SHP77 treated with DMSO at 0.1 percent for 48 hours (cell line): ENCODE data around the gene HCFC1R1.
A peak's percentile ranks its signal among the peaks of the same experiment; 100 is the strongest.

Experiments
- DNase-seq: peaks from one replicate; lab custom pipeline; 2025; lab: John Stamatoyannopoulos, UW

HCFC1R1 gene

GRCh38 chr16:3019594-3020246 lies 4.0 kb downstream of the HCFC1R1 start:
- DNase-seq = no peak

DNA sequence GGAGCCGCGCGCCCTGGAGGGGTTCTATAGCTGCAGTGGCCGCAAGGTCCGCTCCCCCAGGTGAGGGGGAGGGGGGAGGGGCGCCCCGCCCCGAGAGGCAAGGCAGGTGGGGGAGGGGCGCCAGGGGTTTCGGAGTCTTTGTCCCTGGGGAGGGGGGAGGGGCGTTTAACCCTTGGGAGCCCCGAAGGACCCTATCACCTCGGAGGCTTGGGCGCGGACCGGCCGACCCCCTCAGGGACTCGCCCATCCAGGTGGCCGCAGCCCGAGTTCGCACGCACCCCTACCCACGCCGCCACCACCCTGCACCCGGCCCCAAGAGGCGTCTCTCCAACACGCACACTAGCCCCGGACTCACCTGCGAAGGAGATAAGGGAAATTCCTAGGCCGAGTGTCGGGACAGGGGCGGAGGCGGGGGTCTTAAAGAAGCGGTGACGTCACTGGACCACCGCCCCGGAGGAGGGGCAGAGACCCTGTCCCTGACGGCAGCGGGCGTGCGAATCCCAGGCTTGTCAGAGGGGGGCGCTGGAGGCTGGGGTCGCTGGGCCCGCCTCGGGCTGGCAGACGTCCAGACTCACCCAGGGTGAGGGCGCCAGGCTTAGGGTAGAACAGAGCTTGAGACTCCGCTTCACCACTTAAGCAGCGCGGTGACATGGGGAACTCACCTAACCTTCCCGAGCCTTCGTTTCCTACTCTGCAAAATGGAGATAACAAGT lies 5.8 kb downstream of the HCFC1R1 start, which contains the start of gene CLDN6:
Gene CLDN6 (minus strand): TSS at position 390 of the 713 bp plus-strand sequence. CDS start 2,162 bp downstream, outside the sequence.
- DNase-seq = peak; percentile 13

DNA sequence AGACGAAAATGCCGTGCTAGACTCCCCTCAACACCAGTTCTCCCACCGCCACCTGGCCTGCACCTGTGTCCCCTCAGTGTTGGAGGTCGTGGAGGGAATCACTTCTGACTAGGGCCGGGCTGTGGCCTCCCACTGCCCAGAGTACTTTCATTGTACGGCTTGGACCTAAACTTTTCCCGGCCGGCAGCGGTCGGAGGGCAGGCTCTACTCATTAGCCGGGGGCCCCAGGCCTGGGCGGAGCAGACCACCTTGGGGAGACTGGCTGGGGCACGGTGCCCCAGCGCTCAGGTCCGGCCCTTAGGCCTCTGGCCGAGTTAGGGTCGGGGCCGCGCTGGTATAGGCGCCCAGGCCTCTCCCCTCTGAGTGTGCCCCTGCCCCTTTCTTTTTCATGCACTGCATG lies 6.4 kb downstream of the HCFC1R1 start:
- no peak for DNase-seq

DNA sequence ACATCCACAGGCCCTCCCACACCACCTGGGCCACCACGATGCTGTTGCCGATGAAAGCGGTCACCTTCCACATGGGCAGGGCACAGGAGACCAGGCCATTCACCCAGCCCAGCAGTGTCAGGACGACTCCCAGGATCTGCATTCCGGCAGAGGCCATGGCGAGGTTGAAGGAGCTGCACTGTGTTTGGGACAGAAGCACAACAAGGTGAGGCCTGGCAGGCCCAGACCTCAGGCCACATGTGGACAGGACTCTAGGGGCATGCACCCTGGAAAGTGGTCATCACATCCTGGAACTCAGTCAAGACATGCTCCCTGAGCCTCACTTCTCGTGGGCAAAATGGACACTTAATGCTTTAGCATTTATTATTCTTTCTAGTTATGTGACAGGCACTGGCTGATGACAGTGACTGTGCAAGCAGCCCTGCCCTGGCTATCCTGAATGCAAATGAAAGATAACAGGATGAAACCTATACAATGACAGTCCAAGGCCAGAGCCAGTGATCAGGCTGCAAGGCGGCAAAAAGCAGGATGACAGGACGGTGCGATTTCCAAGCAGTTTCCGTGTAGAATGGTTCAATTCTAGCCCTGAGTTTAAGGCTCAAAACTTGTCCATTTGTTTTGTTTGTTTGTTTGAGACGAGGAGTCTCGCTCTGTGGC lies 7.7 kb downstream of the HCFC1R1 start:
- DNase-seq = no peak

- no peak for DNase-seq
These were observed 8.8 kb downstream of the HCFC1R1 start for GRCh38 chr16:3014971-3015370.

DNA sequence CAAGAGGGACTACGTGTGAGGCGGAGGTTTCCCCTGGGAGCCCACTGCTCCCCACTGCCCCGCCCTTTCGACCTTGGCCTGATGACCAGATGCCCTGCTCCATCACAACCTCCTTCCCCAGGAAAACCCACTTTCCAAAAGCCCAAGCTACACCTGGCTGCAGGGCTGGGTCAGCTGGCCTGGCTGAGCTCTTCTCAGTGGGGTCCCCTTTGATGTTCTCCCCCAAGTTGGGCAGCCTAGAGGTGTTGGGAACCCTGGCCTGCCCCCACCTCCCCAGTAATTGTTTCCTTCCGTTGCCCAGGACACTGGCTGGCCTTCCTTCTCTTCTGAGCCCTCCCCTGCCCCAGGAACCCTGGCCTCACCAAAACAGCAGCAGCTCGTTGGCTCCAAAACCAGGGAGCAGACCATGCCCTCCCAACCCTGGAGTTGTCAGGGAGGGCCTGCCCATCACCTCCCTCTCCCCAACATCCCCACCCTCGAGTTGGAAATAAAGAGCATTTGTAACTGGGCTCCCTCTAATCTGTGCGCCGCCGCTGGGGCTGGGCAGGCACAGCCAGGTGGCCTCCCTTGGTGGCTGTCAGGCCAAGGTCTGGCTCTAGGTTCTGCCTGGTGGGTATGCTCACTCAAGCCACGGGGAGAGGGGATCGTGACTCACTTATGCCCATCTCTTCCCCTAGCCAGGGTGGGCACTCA lies 9.6 kb downstream of the HCFC1R1 start:
- DNase-seq = no peak

DNA sequence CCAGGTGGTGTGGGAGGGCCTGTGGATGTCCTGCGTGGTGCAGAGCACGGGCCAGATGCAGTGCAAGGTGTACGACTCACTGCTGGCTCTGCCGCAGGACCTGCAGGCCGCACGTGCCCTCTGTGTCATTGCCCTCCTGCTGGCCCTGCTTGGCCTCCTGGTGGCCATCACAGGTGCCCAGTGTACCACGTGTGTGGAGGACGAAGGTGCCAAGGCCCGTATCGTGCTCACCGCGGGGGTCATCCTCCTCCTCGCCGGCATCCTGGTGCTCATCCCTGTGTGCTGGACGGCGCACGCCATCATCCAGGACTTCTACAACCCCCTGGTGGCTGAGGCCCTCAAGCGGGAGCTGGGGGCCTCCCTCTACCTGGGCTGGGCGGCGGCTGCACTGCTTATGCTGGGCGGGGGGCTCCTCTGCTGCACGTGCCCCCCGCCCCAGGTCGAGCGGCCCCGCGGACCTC lies 10.2 kb downstream of the HCFC1R1 start:
- no peak for DNase-seq

- DNase-seq = no peak
These were observed 10.8 kb downstream of the HCFC1R1 start, which contains the start of gene CLDN9 for GRCh38 chr16:3012828-3013420. Gene CLDN9 (plus strand): TSS chr16:3012923. CDS start chr16:3013363, 440 bp downstream.

GRCh38 chr16:3012246-3012645 lies 11.5 kb downstream of the HCFC1R1 start:
- no peak for DNase-seq

- DNase-seq = no peak
These were observed 13.2 kb downstream of the HCFC1R1 start for GRCh38 chr16:3010510-3010909.

DNA sequence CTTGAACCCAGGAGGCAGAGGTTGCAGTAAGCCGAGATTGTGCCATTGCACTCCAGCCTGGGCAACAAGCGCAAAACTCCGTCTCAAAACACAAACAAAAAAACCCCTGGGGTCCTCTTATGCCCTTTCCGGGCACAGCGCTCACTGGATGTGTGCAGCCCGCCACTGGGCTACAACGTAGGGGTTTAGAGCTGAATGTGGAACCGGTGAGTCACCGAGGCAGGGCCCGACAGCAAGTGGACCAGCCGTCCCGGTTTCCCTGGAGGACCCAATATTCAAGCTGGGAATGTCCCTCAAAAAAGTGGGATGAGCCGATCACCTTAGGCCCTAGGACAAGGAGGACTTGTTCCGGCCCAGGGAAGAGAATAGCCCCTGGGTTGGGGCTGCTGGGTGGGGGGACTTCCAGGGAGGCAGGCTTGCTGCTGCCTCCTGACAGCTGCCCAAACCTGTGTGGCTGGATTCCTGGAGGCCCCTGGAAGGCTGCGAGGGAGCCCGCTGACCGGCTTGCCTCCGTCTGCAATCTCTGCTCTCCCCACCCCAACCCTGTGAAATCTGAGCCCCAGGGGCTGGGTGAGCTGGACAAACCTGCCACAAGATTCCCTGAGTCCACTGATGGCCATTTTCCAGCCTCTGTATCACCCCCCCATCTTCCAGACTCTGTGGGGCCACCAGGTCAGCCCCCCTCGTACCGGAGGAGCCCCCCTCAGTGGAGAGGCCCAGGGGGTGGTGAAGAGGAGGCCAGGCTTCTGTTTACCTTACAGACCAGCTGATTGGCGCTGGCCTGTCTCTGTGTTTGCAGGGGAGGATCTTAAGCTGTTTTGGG lies 14.0 kb downstream of the HCFC1R1 start:
- DNase-seq = no peak

GRCh38 chr16:3008690-3009037 lies 15.1 kb downstream of the HCFC1R1 start:
- no peak for DNase-seq

GRCh38 chr16:3007957-3008689 lies 15.6 kb downstream of the HCFC1R1 start:
- DNase-seq = no peak

DNA sequence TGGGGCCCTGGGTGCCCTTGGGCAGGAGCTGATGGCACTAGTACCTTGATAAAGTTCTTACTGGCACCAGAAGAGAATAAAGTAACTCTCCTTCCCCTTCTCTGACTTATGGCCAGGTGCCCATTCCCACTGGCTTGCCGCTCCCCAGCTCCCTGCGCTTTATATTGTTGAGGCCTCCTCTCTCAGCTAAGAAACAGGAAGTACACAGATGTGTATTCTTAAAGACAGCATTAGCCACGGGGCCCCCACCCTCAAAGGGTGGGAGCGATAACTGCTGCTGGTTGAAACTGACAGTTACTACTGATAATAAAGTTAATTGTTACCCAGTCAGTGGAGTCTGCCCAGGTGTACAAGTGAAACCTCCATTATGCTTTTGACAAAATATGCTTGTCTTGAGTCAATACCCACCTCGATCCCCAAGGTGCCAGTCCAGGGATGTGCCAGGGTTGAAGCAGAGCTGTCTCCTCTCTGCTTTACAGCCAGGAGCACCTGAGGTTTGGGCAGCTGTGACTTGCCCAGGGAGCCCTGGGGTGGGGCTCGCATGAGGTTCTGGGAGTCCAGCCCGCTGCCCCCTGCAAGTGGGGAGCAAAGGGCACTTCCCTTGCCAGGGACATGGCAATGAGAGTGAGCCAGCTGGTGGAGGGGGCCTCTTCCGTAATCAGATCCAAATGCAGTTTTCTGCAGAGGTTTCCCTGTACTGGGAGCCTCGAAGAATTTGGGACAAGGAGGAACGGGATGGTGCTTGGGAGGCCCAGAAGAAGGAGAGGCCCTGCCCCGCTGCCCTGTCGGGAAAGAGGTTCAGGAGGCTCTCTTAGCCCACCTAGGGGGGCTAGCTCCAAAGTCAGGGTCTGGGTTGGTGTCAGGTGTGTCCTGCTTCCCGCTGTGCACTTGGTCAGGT lies 16.4 kb downstream of the HCFC1R1 start:
- DNase-seq = no peak

- DNase-seq = no peak
These were observed 18.9 kb downstream of the HCFC1R1 start for GRCh38 chr16:3004781-3005284.

GRCh38 chr16:3004319-3004718 lies 19.4 kb downstream of the HCFC1R1 start:
- DNase-seq = no peak

GRCh38 chr16:3003582-3004270 lies 20.0 kb downstream of the HCFC1R1 start:
- DNase-seq = peak; percentile 93

DNA sequence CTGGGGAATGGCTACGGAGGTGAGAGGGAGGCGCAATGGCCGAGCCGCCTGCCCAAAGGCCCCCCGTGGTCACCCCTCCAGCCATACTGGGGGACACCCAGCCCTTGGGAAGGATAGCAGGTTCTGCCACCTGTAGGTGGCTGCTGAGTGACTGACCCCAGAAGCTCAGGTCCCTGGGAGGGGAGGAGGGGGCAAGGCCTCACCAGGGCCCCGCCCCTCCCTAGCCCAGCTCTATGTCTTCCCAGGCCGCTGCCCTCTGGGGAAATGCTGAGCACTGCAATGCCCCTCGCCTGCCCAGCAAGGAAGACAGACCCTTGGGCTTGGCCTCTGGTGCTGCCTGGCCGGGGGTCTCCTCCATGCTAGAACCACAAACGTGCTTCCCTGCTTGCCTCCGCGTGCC lies 22.4 kb downstream of the HCFC1R1 start:
- no peak for DNase-seq

GRCh38 chr16:3000540-3000939 lies 23.2 kb downstream of the HCFC1R1 start:
- no peak for DNase-seq
